AG04450 (cell line): Measurements from ENCODE around the gene BCAR1. TPM values are rescaled to one million over a fixed set of nuclear protein-coding genes. Genes with fewer than 3 reads are reported as not detected.

Experiments used
- polyA plus RNA-seq: library from polyadenylated mRNA; depleted of rRNA; stranded (reverse); fragments of >200 nt; gene quantifications from 2 replicates; pipeline ENCODE4 v1.2.3, GENCODE V29; 2011; rRNA removed
- small RNA-seq: library from RNA; depleted of rRNA; stranded (forward); fragments of <200 nt; gene quantifications from one replicate; pipeline ENCODE3, GENCODE V24; 2012; ENCODE audit warnings: low read depth; ENCODE audit not compliant: insufficient read length

Gene BCAR1
- polyA plus RNA-seq, 1 experiment = 16.1 TPM

Small RNA genes lying within 50 kb of the gene (small RNA-seq; reads per million reads assigned to genes)
- gene RNU6-758P = not detected

Other genes starting within 250 kb of the BCAR1 start
- 0.38 and 0.51 TPM in 2 replicates for gene LDHD, start 134.8 kb downstream of the BCAR1 start, polyA plus RNA-seq
- 8.5 and 11.6 TPM in 2 replicates for gene ZFP1, start 103.1 kb downstream of the BCAR1 start, polyA plus RNA-seq
- not detected in 2 replicates for gene CTRB2, start 44.5 kb downstream of the BCAR1 start, polyA plus RNA-seq
- gene CTRB1, start 32.6 kb downstream of the BCAR1 start, polyA plus RNA-seq = not detected in 2 replicates
- 64.0 and 81.6 TPM in 2 replicates for gene CFDP1, start 181.9 kb upstream of the BCAR1 start, polyA plus RNA-seq
- gene TMEM170A, start 213.1 kb upstream of the BCAR1 start, polyA plus RNA-seq = 8.0 and 13.3 TPM in 2 replicates
- 0.07 and 0.12 TPM in 2 replicates for gene CHST6, start 243.8 kb upstream of the BCAR1 start, polyA plus RNA-seq